OCI-LY1 (cell line): ENCODE measurements around the gene LRRK2.

ENCODE experiments used
- H2AFZ ChIP-seq: fragments of 200-600 bp; sonication (generic), shearing (Covaris generic); 2 replicates; pipeline ENCODE4 v1.6.0; 2014; ENCODE audit warnings: antibody characterized with exemption, mild to moderate bottlenecking, low read length
- H3F3A ChIP-seq: fragments of 200-600 bp; sonication (generic), shearing (Covaris generic); 2 replicates; pipeline ENCODE4 v1.6.0; 2014; ENCODE audit warnings: mild to moderate bottlenecking, antibody characterized with exemption, low read length, moderate library complexity; ENCODE audit not compliant: insufficient read depth
- H3K27ac ChIP-seq: fragments of 200-600 bp; sonication (generic); 2 replicates; pipeline ENCODE4 v1.5.1; 2014; ENCODE audit warnings: low read length, mixed run types, mild to moderate bottlenecking, low read depth; ENCODE audit not compliant: poor library complexity, severe bottlenecking
- H3K27me3 ChIP-seq: fragments of 200-600 bp; sonication (generic); 2 replicates; pipeline ENCODE4 v1.6.0; 2014; ENCODE audit warnings: antibody characterized with exemption, mild to moderate bottlenecking, low read length, moderate library complexity; ENCODE audit not compliant: insufficient read depth
- H3K36me3 ChIP-seq: fragments of 200-600 bp; sonication (generic); 2 replicates; pipeline ENCODE4 v1.6.1; 2014; ENCODE audit warnings: mild to moderate bottlenecking, antibody characterized with exemption, low read length, moderate library complexity, mixed read lengths; ENCODE audit not compliant: insufficient read depth
- H3K4me1 ChIP-seq: fragments of 200-600 bp; sonication (generic); 2 replicates; pipeline ENCODE4 v1.5.1; 2014; ENCODE audit warnings: mild to moderate bottlenecking, low read length, moderate library complexity; ENCODE audit not compliant: insufficient read depth, severe bottlenecking
- H3K4me2 ChIP-seq: fragments of 200-600 bp; sonication (generic), shearing (Covaris generic); 2 replicates; pipeline ENCODE4 v1.6.1; 2014; ENCODE audit warnings: low read length
- H3K4me3 ChIP-seq: fragments of 200-600 bp; sonication (generic); 2 replicates; pipeline ENCODE4 v1.5.1; 2014; ENCODE audit warnings: low read length, low read depth, mild to moderate bottlenecking, mixed read lengths; ENCODE audit not compliant: poor library complexity, severe bottlenecking
- H3K79me2 ChIP-seq: fragments of 200-600 bp; shearing (Covaris generic); 2 replicates; pipeline ENCODE4 v1.6.1; 2016; ENCODE audit warnings: mixed run types, low read length, mixed read lengths; ENCODE audit not compliant: insufficient read depth
- H3K9ac ChIP-seq: fragments of 200-600 bp; sonication (generic), shearing (Covaris generic); 2 replicates; pipeline ENCODE4 v1.6.1; 2014; ENCODE audit warnings: mild to moderate bottlenecking, low read length, mixed read lengths
- H3K9me2 ChIP-seq: fragments of 200-600 bp; sonication (generic), shearing (Covaris generic); 2 replicates; pipeline ENCODE4 v1.6.1; 2014; ENCODE audit warnings: low read depth, mild to moderate bottlenecking, low read length, mixed read lengths
- H3K9me3 ChIP-seq: fragments of 200-600 bp; shearing (Covaris generic); 2 replicates; pipeline ENCODE4 v1.6.1; 2014; ENCODE audit warnings: low read length, mixed read lengths
- H4K20me1 ChIP-seq: fragments of 200-600 bp; sonication (generic), shearing (Covaris generic); 2 replicates; pipeline ENCODE4 v1.6.0; 2016; ENCODE audit warnings: mild to moderate bottlenecking, low read length; ENCODE audit not compliant: insufficient read depth
- CTCF ChIP-seq: fragments of 200-600 bp; sonication (generic), shearing (Covaris generic); IDR thresholded peaks from 2 replicates; pipeline ENCODE4 v1.5.1; 2017; ENCODE audit warnings: mild to moderate bottlenecking, antibody characterized with exemption, low read length, moderate library complexity, mixed read lengths
- EZH2 ChIP-seq: fragments of 200-600 bp; sonication (generic), shearing (Covaris generic); IDR thresholded peaks from 2 replicates; pipeline ENCODE4 v1.8.0; 2017; ENCODE audit warnings: borderline replicate concordance, mixed run types, mild to moderate bottlenecking, antibody characterized with exemption, low read length, moderate library complexity, mixed read lengths

The LRRK2 gene

GRCh38 chr12:40224439-40225291 is at the start of gene LRRK2:
TSS of gene LRRK2 (plus strand) at chr12:40224997. CDS start at chr12:40225132, 135 bp downstream.
- peak within 1 kb of the TSS; percentile 67 for H3K4me3 ChIP-seq
- no peaks in the 10 kb centered on the region for H4K20me1 ChIP-seq
- H3K9ac ChIP-seq, result peak within 1 kb of the TSS; percentile 73

GRCh38 chr12:40175045-40175444 is 49.8 kb upstream of the LRRK2 start:
- Histone ChIP-seq H3K27me3 (no peaks in the 10 kb centered on the region), H3K9ac (no peak overlapping the region)
- TF ChIP-seq EZH2, result no peak
- no peak for TF ChIP-seq CTCF

More at GRCh38 chr12:40224439-40225291, at the start of gene LRRK2:
- TF ChIP-seq EZH2 (no peak), CTCF (peak; percentile 15; the same call in 1 of the 2 replicates)
- H3K4me2 ChIP-seq, result peak within 1 kb of the TSS; percentile 74
- H3K36me3 ChIP-seq, result no peaks in the 10 kb centered on the region; the same call in 1 of the 2 replicates
- peaks cover 56% of the 10 kb centered on the region for H3K4me1 ChIP-seq
- peaks cover 15% of the 10 kb centered on the region; the same call in 1 of the 2 replicates for H3F3A ChIP-seq
- H3K79me2 ChIP-seq, result no peaks in the 10 kb centered on the region
- H3K9me2 ChIP-seq, result no peaks in the 10 kb centered on the region
- H2AFZ ChIP-seq, result no peak within 1 kb of the TSS
- H3K27ac ChIP-seq, result peak within 1 kb of the TSS; percentile 86
- H3K27me3 ChIP-seq, result no peaks in the 10 kb centered on the region
- H3K9me3 ChIP-seq, result no peaks in the 10 kb centered on the region

DNA sequence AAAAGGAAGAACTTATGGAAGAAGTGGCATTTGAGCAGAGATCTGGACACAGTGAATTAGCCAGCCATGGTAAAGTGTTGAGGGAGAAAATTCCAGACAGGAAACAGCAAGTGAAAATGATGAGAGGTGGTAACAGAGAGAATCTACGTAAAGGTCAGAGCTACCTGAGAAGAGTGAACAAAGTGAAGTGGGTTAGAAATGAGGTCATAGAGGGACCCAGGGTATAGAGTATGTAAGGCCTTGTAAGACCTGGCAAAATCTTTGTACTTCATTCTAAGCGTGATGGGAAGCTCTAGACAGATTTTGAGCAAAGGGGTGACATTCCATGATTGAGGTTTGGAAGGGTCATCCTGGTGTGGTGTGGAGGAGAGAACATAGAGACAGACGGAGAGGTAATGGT is 49.3 kb upstream of the LRRK2 start:
- H3K9ac ChIP-seq, result no peak overlapping the region
- no peak overlapping the region for H3K4me2 ChIP-seq
- TF ChIP-seq CTCF, result no peak
- TF ChIP-seq EZH2, result no peak
- H3K27me3 ChIP-seq, result no peaks in the 10 kb centered on the region
- no peak overlapping the region for H3K27ac ChIP-seq
- no peaks in the 10 kb centered on the region for H3K9me3 ChIP-seq
- H3F3A ChIP-seq, result no peaks in the 10 kb centered on the region
- no peaks in the 10 kb centered on the region for H3K9me2 ChIP-seq
- H3K36me3 ChIP-seq, result no peaks in the 10 kb centered on the region
- H3K4me1 ChIP-seq, result no peaks in the 10 kb centered on the region
- no peak overlapping the region for H3K4me3 ChIP-seq
- no peaks in the 10 kb centered on the region for H3K79me2 ChIP-seq
- H4K20me1 ChIP-seq, result no peaks in the 10 kb centered on the region
- H2AFZ ChIP-seq, result no peak overlapping the region

More at GRCh38 chr12:40175045-40175444, 49.8 kb upstream of the LRRK2 start:
- H3K36me3 ChIP-seq, result no peaks in the 10 kb centered on the region
- no peak overlapping the region for H3K27ac ChIP-seq
- no peak overlapping the region for H3K4me2 ChIP-seq
- H2AFZ ChIP-seq, result no peak overlapping the region
- H3K79me2 ChIP-seq, result no peaks in the 10 kb centered on the region
- H3F3A ChIP-seq, result no peaks in the 10 kb centered on the region
- no peaks in the 10 kb centered on the region for H3K4me1 ChIP-seq
- H4K20me1 ChIP-seq, result no peaks in the 10 kb centered on the region
- H3K4me3 ChIP-seq, result no peak overlapping the region
- no peaks in the 10 kb centered on the region for H3K9me3 ChIP-seq
- H3K9me2 ChIP-seq, result no peaks in the 10 kb centered on the region
